ENCODE measurements around the gene MRM2. TPM values are rescaled to one million over a fixed set of nuclear protein-coding genes. Genes with fewer than 3 reads are reported as not detected.

The MRM2 gene
- total RNA-seq, 4 donors from 2014 or later: 8.1 to 19.0 (median 13.0) TPM

DNA sequence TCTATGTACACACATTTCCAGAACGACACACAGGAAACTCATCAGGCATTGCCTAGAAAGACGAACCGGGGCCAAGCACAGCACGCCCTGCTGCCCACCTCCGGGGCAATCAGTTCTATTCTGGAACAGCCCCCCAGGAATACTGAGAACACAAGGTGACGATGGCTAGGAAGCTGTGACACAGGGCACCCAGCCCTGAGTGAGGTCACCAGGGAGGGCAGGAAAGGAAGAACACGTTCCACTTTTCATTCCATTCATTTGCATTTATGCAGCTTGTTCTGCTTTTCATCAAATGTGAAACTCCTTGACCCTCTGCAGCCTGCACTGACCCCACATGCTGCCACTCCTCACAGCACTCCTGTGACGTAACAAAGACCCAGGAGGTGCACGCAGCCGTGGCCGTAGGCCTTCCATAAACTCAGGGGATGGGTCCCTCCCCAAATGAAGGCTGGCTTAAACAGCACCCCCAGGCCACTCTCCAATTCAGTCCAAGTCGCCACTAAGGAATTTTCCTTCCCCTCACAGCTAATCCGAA lies 38.2 kb downstream of the MRM2 start:
- Histone ChIP-seq H3K27me3 (no peaks in the 10 kb centered on the region), H3K9me3 (no peaks in the 10 kb centered on the region), H3K4me1 (no peaks in the 10 kb centered on the region), H3K27ac (no peak overlapping the region), H3K36me3 (peaks cover 0 to 30% (median 0%) of the 10 kb centered on the region in 3 donors), H3K4me3 (no peak overlapping the region)
- TF ChIP-seq, protein P1, sequence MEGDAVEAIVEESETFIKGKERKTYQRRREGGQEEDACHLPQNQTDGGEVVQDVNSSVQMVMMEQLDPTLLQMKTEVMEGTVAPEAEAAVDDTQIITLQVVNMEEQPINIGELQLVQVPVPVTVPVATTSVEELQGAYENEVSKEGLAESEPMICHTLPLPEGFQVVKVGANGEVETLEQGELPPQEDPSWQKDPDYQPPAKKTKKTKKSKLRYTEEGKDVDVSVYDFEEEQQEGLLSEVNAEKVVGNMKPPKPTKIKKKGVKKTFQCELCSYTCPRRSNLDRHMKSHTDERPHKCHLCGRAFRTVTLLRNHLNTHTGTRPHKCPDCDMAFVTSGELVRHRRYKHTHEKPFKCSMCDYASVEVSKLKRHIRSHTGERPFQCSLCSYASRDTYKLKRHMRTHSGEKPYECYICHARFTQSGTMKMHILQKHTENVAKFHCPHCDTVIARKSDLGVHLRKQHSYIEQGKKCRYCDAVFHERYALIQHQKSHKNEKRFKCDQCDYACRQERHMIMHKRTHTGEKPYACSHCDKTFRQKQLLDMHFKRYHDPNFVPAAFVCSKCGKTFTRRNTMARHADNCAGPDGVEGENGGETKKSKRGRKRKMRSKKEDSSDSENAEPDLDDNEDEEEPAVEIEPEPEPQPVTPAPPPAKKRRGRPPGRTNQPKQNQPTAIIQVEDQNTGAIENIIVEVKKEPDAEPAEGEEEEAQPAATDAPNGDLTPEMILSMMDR (IDR thresholded peaks at IDR 0.05): no peak
- no peak for DNase-seq

DNA sequence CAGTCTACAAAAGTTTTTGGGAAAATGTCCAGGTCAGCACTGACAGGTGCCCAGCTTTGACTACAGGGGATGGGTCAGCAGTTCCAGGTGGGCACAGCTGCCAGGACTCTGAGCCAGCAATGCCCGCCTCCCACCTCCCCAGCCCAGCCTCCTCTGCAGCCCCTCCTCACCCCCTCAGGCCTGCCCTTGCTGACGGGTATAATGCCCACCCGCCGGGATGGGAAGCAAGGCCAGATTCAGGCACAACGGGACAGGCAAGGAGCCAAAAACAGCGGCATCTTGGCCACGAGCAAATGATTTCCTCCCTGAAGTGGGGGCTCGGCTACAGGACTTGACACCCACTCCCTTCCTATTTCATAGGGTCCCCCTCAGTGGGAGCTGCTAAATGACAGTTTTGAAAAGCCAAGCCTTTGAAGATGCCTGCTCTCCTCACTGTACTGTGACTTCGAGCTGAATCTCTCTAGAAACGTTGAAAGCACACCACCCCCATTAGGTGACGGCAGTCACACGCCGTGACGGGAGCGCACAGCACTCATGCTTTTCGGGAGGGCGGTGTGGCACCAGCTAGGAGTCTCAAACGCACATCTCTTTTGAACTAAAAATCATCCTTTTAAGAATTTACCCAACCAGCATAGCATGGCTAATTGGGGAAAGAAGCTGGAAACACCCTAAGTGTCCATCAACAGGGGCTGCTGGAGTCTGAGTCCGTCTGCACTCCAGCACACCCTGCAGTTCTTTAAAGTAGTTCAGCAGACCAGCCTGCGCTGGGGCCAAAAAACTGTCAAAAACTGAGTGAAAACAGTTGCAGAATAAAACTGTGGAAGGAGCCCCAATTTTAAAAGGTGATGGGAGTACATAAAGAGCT lies 38.9 kb downstream of the MRM2 start:
- TF ChIP-seq, protein P1 (IDR thresholded peaks at IDR 0.05): no peak
- no peak for TF ChIP-seq POLR2A (IDR thresholded peaks at IDR 0.05)
- Histone ChIP-seq H3K27me3 (no peaks in the 10 kb centered on the region), H3K4me1 (no peaks in the 10 kb centered on the region), H3K27ac (no peak overlapping the region), H3K9me3 (no peaks in the 10 kb centered on the region), H3K4me3 (no peak overlapping the region), H3K36me3 (peaks cover 0 to 36% (median 0%) of the 10 kb centered on the region in 3 donors)
- peak in 1 of 3 donors; percentile 32 for DNase-seq

- TF ChIP-seq POLR2A (IDR thresholded peaks at IDR 0.05): no peak
- TF ChIP-seq, protein P1 (IDR thresholded peaks at IDR 0.05): no peak
- no peak for DNase-seq
Observed at GRCh38 chr7:2202361-2202761, 39.6 kb downstream of the MRM2 start.

GRCh38 chr7:2201686-2202360 lies 40.2 kb downstream of the MRM2 start:
- Histone ChIP-seq H3K9me3 (no peaks in the 10 kb centered on the region), H3K27me3 (no peaks in the 10 kb centered on the region), H3K27ac (no peak overlapping the region), H3K4me3 (no peak overlapping the region), H3K36me3 (peaks cover 0 to 28% (median 0%) of the 10 kb centered on the region in 3 donors), H3K4me1 (no peaks in the 10 kb centered on the region)
- TF ChIP-seq, protein P1 (IDR thresholded peaks at IDR 0.05): no peak
- TF ChIP-seq POLR2A (IDR thresholded peaks at IDR 0.05): no peak
- peak in 1 of 3 donors; percentile 44 for DNase-seq

More at GRCh38 chr7:2202361-2202761, 39.6 kb downstream of the MRM2 start:
- no peak overlapping the region for H3K4me3 ChIP-seq
- no peak overlapping the region for H3K27ac ChIP-seq
- H3K4me1 ChIP-seq: no peaks in the 10 kb centered on the region
- H3K27me3 ChIP-seq: no peaks in the 10 kb centered on the region
- peaks cover 0 to 33% (median 0%) of the 10 kb centered on the region in 3 donors for H3K36me3 ChIP-seq
- no peaks in the 10 kb centered on the region for H3K9me3 ChIP-seq

- Histone ChIP-seq H3K27ac (no peak overlapping the region), H3K36me3 (peaks cover 0 to 26% (median 0%) of the 10 kb centered on the region in 3 donors), H3K4me3 (no peak overlapping the region), H3K4me1 (no peaks in the 10 kb centered on the region), H3K27me3 (no peaks in the 10 kb centered on the region), H3K9me3 (no peaks in the 10 kb centered on the region)
- TF ChIP-seq POLR2A (IDR thresholded peaks at IDR 0.05): no peak
- TF ChIP-seq, protein P1 (IDR thresholded peaks at IDR 0.05): no peak
- peak in 1 of 3 donors; percentile 43 for DNase-seq
Observed at GRCh38 chr7:2201128-2201527, 40.9 kb downstream of the MRM2 start.

Data from Peyer's patch (tissue), 4 donors.